HG02970 (cell line): Measurements from ENCODE around the gene STRIP1.

ENCODE experiments used
- ATAC-seq: cut with Tn5 transposase; IDR thresholded peaks from one replicate; pipeline ENCODE4 v1.9.1; 2021; ENCODE audit warnings: mild to moderate bottlenecking, moderate library complexity, moderate number of reproducible peaks; ENCODE audit not compliant: unreplicated experiment, low FRiP score

The STRIP1 gene

DNA sequence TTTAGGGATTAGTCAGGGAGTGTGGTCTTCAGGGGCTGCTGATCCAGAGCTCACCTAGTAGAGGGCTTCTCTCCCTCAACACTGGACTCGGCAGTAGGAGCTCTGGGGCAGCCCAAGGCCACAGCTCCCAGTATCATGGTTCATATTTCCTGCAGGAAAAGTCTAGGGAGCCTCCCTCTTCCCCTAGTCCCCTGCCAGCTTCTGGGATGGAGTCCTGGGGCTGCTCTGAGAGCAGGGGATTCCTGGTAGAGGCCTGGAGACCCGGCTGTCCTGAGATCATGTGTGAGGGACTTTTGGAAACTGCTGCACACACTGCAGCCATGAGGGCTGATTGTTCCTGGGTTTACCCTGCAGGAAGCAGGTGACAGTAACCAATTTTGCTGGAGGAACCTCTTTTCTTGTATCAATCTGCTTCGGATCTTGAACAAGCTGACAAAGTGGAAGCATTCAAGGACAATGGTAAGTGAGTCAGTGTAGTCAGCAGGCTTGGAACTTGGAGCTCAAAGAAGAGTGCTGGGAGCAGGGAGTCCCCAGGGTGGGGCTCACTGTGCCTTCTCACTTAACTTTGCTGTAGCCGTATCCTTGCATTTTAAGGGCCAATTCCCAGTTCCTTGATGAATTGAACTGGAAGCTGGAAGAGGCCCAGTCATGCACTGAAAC, 16.3 kb downstream of the STRIP1 start:
- ATAC-seq = no peak

DNA sequence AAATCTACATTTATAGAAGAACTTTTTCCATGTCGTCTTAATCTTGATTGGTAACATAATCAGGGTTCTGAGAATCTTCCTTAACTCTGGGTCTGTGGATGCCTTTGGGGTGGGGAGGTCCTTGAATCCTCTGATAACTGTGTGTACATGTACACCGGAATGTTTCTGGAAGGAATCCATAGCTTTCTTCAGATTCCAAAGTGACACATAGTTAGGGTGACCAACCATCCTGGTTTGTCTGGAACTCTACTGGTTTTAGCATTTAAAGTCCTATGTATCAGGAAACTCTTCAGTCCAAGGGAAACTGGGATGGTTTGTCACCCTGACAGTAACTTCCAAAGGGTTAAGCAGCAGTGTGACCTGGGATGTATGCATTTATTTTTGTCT, 16.8 kb downstream of the STRIP1 start:
- no peak for ATAC-seq

DNA sequence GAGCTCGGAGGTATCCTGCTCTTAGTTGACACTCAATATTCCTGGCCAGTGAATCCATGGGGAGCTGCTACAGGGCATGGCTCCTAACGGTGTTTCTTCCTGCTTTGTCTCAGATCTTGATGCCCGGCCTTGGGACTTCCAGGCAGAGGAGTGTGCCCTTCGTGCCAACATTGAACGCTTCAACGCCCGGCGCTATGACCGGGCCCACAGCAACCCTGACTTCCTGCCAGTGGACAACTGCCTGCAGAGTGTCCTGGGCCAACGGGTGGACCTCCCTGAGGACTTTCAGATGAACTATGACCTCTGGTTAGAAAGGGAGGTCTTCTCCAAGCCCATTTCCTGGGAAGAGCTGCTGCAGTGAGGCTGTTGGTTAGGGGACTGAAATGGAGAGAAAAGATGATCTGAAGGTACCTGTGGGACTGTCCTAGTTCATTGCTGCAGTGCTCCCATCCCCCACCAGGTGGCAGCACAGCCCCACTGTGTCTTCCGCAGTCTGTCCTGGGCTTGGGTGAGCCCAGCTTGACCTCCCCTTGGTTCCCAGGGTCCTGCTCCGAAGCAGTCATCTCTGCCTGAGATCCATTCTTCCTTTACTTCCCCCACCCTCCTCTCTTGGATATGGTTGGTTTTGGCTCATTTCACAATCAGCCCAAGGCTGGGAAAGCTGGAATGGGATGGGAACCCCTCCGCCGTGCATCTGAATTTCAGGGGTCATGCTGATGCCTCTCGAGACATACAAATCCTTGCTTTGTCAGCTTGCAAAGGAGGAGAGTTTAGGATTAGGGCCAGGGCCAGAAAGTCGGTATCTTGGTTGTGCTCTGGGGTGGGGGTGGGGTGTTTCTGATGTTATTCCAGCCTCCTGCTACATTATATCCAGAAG, 19.4 kb downstream of the STRIP1 start:
- no peak for ATAC-seq

DNA sequence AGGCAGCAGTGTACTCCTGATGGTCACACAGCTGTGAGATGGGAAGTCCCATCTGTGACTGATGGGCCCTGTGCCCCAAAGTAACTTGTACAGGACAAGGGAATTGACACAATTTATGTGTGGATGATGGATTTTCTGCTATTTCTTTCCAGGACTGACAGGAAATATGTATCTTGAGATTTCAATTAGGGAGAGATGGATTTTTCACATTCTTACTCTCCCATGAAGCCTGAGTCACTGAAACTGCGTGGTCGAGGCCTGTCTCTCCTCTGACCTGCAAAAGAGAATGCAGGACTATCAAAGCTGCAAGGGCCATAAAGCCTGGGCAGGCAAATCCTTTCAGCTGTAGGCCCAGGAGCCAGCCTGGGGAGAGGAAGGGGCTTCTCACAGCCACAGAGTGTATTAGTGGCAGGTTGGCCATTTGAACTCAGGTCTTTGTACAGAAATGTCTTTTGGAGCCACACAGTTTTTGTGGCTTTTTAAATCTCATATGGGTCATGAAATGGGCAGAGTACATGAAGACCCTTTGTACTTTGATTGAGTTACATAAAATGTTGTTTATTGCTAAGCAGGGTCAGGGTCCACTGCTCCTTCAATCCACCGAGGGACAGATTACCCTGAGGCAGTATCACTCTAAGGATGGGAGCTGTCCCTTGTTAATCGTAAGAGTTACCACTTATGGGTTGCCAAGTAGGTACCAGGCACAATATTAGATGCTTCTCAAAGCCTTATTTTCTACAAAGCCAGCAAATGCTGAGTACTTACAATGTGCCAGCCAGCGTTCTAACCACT, 21.3 kb downstream of the STRIP1 start:
- ATAC-seq = no peak

DNA sequence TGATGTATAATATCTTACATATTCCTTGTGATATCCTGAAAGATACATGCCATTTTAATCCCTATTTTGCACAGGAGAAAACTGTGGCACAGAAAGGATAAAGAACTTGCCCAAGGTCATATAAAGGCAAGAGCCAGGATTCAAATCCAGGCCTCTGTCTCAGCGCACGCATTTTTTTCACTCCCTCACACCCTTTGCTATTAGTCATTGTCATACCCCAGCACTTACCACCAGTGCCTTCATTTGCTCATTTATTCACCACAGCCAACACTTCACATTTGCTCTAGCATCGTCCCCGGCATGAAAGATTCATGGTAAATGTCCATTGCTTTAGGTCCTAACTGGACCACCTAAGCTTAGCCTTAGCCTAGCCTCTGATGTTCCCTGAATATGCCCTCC, 21.9 kb downstream of the STRIP1 start:
- ATAC-seq = no peak

DNA sequence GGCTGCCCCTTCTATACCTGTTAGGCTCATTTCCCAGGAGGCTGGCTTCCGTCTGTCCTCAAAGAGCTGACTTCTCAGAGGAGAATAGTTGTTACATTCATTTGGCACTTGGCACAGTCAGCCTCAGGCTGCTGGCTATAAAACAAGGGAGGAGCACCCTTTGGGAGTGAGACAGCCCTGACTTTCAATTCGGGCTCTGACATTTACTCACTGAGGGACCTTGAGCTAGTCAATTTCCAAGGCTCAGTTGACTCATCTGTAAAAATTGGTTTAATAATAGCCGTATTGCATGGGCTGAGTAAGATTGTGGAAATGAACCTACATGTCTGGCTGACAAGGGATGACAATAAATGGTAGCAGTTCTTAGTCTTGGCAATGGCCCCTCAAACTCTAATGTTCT, 22.4 kb downstream of the STRIP1 start:
- no peak for ATAC-seq

DNA sequence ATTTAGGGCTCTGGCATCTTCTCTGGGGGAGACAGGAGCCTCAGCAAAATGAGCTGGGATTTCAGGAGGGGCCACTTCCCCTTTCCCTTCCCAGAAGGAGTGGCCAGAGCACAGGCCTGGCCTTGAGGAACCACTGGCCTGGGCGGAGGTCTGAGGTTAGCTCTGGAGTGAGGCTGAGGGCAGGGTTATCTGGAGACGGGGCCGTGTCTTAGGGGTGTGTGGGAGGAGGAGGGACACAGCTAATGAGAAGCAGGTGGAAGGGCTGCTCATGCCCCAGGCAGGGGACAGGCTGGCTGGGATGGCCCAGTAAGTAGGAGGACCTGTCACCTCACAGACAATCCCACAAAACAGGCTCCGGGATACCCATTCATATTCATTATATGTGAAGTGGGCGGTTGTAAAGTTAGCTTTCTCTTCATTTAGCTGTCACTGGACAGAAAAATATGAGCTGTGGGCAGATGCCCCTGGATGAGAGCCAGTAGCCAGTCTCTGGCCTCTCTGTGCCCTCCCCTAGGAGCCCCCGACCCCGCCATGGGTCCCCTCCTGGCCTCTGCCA, 23.6 kb downstream of the STRIP1 start:
- no peak for ATAC-seq

DNA sequence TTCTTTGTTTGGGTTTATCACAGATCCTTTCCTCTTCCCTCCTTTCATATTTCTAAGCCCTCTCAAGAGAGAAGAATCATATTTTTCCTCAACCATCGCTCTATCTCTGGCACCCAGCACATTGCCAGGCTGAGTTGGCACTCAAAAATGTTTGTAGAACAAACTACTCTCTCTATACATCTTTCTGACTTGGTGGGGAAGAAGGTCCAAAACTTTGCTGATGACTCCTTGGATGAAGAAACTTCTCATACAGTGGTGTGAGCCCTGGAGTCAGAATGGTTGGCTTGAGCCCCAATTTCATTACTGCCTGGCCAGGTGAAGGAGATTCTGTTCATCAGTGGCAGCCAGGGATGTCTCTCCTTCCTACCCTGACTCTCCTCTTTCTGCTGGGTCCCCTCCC, 24.2 kb downstream of the STRIP1 start:
- ATAC-seq = no peak

DNA sequence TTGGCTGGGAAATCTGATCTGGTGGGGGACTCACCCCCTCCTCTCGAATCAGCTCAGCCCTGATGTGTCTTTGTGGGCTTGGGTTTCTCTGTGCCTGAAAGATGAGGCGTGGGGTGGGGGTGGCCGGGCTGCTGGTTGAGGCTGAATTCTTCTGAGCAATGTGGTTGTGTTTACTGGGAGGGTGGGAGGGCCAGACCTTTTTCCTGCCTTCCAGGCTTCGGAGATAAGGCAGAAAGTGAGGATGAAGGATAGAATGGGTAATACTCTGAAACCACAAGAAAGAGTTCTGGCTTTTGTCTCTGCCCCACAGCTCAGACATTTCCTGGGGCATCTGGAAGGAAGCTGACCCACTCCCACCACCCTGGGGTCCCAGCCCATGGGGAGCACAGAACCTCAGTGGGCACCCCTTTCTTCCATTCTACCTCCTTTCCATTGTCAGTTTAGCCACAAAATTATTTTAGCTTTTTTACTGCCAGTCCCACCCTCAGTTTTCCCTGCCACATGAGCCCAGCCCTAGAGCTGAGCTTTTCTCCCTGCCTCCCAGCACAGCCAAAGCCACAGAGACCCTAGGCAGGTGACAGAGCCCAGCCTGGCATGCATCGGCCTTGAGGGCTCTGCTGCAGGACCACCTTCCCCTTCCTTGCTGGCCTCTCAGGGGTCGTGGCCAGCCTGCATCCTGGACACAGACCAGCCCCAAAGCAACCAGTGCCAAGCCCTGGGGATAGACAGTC, 24.9 kb downstream of the STRIP1 start:
- no peak for ATAC-seq

DNA sequence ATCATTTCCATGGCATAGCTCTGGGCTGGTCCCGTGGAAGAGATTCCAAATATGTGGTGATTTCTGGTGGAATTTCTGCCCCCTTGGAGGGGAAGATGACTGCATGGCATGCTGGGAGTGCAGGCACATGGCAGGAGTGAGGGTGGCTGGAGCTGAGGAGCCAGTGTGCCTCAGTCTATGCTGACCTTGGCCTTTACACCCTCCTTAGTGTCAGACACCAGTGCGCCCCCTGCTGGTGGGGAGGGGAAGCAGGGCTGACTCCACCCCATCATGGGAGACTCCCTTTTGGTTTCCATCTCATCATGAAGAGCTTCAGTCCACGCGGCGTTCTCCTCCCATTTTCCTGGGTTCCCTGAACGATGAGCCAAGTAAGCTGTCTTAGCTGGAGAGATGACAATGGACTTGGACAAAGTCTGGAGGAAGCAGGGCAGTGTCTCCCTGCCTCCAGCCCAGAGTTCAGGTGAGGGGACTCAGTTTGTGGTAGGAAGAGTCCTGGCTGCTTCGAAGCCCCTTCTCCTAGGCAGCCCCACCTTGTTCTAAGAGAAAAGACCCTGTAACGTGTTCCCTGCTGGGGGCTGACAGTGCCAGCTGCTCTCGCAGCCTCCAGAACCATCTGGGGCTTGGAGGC, 25.7 kb downstream of the STRIP1 start:
- no peak for ATAC-seq

DNA sequence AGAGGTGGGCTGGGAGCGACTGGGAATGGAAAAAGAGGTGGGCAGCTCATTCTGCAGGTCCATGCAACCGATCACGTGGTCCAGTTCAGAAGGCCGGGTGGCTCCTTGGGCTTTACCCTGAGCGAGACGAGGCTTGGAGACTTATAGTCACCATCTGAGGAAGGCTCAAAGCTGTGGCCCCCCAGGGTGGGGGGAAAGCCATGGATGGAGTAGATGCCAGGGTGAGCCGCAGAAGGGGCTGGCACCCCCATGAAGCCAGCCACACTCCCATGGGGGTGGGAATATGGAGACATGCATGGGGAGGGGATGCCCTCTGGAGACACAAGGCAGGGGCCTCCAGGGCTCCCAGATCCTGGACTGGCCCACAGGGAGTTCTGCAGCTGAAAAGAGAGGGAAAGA, 26.2 kb downstream of the STRIP1 start:
- ATAC-seq = no peak

DNA sequence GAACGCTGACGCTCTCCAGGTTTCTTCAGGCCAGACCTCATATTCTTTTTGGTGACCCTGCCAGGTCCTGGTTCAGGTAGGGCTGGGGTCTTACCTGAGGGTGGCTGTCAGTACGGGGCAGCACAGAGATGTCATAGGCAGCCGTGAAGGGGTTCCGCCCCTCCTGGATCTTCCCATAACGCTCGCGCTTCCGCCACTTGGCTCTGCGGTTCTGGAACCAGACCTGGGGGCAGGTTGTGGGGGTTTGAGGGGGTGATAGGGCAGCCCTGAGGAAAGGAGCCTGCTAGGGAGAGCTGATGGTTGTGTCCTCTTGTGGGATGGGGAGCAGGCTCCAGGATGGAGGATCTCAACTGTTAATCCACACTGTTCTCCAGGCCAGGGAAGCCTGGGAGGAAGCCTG, 26.9 kb downstream of the STRIP1 start:
- ATAC-seq = no peak

DNA sequence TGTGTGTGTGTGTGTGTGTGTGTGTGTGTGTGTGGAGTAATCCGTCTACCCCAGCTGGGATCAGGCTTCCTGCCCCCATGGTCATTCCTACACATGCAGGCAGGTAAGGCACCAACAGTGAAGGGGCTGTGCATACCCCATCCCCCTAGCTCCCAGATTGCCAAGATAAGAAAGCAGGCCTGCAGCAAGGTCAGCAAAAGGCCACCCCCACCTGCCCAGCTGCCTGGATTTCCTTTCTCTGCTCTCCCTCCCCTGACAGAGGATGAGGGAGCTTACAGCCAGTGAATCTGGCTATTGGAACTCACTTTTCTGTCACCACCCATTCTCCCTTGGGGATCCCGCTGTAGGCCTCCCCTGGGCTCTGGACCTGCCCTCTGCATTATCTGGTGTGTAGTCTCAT, 28.2 kb downstream of the STRIP1 start:
- no peak for ATAC-seq

DNA sequence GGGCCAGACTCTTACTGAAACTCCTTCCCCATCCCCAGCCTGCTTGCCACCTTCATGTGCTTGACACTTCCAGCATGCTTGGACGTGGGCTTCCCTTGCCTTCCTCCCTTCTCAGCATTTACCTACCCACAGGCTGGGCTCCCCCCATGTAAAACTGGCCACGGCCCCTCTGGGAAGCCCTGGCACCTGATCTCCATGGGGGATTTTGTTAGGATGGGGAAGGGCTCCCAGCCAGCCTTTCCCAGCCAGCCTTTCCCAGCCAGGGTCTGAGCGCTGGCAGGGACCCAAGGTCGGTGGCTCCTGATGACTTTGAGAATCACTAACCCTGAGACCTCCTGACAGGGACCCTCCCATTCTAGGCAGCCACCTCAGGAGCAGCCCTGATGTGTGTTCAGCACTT, 29.4 kb downstream of the STRIP1 start:
- ATAC-seq = no peak

DNA sequence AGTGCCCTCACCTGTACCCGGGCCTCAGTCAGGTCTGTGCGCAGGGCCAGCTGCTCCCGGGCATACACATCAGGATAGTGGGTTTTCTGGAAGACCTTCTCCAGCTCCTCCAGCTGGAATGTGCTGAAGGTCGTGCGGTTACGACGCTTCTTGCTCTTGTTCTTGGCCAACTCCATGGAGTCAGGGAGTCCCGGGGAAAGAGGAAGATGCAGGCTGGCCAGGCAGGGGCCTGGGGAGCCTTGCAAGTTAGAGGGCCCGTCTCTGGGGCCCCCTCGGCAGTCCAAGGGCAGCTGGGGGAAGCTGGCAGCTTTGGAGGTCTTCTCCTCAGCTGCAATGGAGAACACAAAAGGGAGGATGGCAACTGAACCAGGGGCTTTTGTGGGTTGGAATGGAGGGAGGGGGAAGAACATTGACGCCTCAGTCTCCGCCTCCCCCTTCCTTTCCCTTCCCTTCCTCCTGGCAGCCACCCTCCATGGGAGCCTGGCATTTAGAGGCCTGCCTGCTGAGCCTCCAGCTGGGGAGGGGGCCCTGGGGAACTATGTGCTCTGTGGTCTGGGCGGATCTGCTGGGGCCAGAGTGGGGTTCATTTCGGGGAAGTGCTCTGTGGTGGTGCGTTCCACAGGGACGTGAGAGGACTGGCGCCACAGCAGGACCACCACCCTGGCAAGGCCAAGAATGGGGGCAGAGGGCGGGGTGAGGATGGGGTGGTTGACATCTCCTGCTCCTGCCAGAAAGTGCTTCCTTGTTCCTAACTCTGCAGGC, 30.3 kb downstream of the STRIP1 start:
- no peak for ATAC-seq

DNA sequence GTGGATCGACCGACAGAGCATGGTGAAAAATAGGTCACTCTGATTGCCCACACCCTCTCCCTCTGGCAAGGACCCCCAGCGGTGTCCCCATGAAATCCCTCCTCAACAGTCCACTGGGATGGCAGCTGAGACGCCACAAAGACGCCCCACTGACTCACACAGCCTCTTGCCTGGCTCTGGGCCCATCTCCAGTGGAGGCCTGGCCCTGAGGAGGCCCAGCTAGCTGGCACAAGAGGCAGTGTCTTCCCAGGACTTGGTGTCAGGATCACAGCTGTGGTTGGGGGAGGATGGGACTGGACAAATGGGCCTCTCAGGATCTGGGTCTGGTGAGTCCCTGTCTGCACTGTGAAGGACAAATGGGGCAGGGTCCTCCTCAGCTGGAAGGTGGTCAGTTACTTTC, 31.4 kb downstream of the STRIP1 start:
- ATAC-seq = no peak

DNA sequence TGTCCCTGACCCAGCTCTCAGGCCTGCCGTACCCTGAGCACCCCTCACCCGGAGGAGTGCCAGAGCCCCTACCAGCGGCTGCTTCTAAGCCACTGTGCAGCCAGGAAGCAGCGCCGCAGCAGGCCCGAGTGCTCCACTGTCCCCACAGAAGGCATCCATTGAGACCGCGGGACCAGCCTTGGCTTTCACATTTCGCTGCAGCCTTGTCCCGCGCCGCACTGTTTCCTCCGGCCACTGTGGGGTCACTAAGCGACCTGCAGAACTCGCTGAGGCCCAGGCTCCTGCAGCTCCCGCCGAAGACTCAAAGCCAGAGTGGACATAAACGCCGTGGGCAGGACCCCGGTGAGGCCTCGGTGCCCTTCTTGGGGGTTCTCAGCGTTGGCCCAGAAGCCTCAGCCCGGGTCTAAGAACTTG, 33.1 kb downstream of the STRIP1 start:
- ATAC-seq = no peak

DNA sequence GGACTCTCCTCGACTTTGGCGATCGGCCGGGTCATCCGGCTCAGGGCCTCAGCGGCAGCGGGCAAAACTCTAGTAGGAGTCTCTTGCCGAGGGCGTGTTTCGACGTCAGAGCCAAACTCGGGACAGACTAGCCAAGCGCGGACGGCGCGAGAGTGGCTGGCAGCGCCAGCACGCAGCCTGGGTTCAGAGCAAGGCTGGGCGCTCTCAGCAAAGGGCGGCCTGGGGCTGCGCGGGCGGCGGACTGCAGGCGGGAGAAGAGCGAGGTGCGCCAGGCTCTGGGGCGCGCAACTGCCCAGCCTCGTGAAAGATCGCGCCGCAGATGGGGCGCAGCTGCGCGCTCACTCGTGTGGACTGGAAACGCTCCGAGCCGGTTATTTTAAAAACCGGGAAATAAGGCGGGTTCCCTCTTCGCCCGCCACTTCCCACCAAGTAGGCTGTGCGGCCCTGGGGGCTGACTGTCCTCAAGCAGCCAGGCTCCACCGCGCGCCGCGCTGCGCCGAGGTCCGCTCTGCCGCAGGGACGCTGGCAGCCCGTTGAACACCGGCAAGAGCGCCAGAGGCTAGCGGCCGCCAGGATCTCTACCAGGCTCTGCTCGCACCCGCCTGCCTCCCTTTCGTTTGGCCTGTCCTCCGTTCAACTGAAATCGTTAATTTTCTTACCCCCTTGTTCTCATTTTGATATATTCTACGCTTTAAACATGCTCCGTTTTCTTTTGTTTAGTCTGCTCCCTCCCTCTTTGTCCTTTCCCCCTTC, 33.6 kb downstream of the STRIP1 start:
- no peak for ATAC-seq
